GM19455 (cell line): ENCODE data around the gene RNF166.
A peak's percentile ranks its signal among the peaks of the same experiment; 100 is the strongest.

Source experiments
- ATAC-seq: cut with Tn5 transposase; IDR thresholded peaks from one replicate; pipeline ENCODE4 v1.9.1; 2021; ENCODE audit not compliant: unreplicated experiment

The RNF166 gene

DNA sequence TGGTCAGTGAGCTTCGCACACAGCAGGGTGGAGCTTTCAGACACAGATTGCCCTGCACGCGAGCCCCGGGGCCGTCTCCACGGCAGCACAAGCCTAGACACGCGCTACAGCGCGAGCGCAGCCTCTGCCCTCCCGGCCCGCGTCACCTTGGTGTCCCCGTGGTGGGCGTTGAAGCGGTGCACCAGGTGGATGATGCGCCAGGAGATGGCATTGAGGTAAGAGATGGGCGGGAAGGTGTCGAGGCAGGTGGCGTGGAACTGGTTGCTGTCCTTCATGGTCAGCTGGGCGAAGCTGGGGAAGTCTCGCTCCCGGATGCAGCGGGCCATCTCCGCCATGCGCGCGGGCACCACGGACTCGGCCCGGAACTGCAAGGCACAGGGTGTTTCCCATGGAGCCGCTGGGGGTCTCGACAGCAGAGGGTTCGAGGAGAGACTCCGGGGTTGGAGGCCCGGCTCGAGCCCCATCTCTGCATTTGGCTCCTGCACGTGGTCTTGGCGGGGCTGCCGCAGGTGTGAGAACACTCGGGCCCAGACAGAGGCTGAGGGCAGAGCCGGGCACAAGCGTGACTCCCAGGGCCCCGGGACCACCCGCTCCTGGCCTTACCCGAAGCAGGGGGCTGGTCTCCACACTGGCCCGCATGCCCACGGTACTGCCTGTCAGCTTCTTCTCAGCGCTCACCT is 51.0 kb downstream of the RNF166 start:
- no peak for ATAC-seq

DNA sequence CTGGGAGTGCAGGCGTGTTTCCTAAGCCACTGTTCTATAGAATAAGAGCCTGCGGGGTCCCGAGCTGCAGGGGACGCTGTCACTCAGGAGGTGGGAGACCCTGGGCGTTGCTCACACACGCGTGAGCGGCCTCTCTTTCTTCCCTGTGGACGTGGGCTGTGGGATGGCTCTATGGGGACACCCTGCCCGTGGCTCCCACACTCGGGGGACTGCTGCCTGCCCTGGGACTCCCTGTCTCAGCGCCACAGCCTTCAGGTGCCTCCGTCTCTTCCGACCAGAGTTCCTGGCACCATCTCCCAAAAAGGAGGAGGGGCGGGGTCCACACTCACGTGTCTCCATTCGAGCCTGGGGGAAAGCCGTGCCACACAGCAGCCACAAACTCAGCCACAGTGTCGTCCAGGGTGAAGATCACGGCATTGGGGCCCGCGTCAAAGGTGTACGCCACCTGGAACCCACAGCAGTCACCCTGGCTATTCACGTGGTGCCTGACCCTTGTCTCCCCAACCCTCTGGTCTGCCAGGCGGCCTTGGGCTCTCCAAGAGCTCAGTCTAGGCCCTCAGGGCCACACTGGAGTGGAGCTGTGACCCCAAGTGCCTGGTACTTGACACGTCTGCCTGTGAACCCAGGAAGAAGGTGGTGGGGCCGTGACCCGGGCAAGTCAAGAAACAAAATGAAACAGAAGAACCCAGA is 51.7 kb downstream of the RNF166 start:
- no peak for ATAC-seq

DNA sequence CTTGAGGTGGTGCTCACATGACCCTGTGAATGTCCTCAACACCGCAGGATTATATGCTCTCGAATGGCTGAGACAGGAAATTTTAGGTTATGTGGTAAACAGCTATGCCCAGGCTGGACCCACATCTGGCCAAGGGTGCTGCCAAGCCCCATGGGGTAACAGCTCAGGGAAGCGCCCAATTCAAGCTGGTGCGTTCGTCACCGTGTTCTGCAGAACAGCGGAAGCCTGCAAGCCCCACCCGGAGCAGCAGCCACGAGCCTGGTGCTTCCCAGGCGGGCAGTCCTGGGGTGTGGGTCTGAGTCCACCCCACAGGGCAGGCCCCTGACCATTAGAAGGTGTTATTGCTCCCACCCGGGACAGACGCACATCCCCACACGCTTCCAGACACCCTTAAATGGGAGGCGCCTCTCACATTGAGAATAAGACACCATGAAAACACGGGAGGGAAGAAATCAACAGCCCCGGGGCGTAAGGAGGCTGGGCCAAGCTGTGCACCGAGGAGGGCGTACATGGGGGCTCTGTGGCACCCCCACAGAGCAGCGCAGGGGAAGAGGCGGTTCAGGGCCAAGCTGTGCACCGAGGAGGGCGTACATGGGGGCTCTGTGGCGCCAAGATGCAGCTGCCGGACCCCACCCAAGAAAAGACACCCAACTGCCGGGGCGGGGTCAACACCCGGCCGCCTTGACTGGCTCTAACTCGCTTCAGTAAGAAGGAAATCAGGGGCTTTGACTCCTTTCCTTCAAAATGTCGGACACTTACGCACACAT is 52.4 kb downstream of the RNF166 start:
- ATAC-seq, result no peak

DNA sequence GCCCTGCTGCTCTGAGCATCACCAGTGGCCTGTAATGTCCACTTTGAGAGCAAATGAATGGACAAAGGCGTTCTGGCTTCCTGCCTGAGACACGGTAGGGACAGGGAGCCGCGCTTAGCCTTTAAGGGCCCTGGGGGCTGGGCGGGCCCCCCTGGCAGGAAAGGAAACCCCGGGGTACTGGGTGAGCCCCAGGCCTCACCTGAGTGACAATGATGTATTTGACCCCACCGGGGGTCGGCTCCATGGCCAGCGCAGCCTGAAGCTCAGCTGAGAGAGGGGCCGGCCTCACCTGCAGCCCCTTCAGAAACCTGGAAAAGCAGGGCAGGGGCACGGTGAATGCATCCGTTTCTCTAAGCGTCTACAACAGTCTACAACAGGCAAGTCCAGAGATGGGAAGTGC is 53.1 kb downstream of the RNF166 start:
- ATAC-seq, result no peak

DNA sequence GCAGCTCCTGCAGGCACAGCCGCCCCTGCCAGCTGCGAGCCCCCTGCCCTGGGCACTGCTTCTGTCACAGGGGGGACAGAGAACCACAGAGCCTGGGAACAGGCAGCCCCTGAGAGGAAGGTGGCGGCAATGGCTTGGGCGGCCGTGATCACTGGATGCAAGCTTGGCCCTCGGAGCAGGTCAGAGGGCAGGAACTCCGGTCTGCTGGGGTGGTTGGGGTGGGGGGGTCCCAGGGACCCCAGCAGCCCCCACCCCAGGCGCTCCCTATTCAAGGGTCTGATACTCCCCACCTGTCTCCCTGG is 53.5 kb downstream of the RNF166 start:
- no peak for ATAC-seq

DNA sequence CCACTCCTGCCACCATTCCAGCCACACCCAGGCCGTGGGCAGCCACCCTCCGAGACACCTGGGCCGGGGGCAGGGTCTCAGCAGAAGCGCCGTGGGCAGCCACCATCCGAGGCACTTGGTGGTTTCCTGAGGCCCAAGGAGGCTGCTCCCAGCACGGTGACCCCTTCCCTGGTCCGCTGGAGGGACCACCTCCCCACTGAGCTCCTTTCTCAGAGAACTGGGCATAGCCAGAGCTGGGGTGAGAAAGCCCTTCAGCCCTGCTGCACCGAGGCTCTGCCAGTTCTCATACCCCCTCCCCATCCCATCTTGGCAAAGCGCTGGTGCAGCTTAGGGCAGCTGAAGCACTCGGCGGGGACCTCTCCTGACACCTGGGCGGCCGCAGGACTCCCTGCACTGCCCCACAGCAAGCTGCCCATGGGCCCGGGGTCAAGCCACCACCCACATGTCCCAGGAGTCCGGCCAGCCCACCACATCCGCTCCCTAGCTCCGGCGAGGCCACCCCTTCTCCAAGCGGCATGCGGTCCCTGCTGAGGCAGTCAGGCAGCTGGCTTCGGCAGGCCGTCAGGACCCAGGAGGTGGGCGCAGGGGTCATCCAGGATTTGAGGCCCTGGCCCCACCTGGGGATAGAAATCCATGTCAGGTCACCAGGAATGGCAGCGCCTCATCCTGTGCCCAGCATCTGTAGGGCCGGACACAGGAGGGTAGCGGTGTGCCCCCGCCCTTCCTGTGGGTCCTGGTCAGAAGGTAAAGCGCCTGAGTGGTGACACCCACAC is 54.0 kb downstream of the RNF166 start:
- no peak for ATAC-seq

DNA sequence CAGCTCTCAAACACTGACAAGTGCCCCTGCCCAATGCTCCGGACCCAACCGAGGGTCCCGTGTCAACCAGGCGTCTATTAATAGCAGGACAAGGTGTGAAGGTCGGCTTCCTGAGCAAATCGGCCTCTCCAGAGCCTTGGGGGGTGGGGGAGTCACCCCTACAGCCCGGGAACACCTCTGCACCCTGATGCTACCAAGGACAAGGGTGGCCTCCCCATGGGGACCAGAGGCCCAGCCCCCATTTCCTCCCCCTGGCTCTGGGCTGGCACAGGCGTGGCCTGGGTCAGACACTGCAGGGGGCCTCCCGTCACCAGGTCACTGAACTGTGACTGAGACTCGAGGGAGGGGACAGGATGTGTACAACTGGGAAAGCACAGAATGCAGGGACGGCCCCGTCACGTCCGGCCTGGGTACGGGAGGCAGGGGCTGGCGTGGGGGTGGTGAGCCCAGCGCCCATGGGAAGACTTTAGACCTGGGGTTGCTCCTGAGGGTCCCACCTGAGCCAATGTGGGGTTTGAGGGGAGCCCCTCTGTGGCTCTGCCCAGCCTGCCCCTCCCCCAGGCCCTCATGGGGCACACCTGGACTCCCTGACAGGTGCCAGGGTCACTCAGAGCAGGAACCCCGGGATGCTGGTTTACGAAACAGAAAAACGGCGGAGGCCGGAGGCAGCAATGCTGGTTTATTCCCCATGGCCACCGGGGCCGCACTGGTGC is 54.8 kb downstream of the RNF166 start:
- ATAC-seq, result peak; percentile 73

DNA sequence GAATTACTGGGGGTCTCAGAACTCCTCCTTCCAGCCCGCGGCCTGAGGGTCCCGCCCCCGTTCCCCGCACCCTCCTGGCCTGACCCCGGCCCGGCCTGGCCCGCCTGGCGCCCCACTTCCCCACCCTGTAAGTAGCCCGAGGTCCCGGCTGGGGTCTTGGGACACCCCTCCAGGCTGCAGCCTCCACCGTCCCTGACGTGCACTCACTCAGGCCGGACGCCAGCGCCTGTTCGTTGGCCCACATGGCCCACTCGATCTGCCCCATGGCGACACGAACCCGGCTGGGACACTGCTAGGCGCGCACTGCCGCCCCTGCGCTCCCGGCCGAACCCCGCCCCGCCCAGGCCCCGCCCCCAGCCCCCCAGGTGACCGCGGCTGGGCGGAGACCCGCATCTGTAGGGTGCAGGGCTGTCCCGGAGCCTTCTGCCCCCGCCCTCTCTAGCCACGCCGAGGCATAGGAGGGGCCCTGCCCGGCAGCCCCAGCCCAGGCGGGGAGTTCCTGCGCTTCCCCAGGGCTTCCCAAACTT is 55.4 kb downstream of the RNF166 start, which contains the start of gene CYBA:
Gene CYBA, minus strand, starts transcription at position 305 of the 527 bp plus-strand sequence. Its CDS starts 40 bp downstream, at position 265.
- peak; percentile 77 for ATAC-seq

DNA sequence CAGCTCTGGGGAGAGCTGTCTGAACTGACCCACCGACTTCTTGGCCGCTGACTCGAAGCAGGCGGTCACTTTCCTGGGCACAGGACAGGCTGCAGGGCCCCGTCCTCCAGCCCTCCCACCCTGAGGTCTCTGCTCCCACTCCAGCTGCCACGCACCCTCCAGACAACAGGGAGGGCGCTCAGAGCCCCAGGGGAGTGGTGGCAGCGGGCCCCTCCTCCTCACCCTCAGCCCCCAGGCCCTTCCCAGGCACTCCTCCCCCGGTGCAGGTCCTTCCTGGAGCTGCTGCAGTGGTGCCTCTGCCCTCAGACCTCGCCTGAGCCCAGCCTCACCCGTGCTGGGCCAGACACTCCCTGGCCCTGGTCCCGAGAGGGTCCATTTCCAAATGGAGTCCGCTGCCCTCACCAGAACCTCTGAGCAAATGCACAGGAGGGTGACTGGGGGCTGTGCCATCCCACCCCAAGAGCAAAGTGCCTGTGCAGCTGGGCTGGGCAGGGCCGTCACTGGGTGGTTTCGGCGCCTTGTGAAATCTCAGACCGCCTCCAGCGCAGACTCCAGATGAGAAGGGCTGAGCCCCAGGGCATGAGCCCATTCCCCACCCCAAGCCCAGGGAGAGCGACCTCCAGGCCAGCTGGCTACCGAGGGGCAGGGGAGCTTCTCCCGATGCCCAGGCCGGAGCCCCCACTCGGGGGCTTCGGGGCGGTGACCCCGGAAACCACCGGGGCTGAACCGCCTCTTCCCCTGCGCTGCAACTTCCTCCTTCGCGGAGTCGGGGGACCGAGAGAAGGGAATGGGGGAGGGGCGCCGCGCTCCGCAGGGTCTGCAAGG is 56.1 kb downstream of the RNF166 start:
- ATAC-seq, result peak; percentile 23

DNA sequence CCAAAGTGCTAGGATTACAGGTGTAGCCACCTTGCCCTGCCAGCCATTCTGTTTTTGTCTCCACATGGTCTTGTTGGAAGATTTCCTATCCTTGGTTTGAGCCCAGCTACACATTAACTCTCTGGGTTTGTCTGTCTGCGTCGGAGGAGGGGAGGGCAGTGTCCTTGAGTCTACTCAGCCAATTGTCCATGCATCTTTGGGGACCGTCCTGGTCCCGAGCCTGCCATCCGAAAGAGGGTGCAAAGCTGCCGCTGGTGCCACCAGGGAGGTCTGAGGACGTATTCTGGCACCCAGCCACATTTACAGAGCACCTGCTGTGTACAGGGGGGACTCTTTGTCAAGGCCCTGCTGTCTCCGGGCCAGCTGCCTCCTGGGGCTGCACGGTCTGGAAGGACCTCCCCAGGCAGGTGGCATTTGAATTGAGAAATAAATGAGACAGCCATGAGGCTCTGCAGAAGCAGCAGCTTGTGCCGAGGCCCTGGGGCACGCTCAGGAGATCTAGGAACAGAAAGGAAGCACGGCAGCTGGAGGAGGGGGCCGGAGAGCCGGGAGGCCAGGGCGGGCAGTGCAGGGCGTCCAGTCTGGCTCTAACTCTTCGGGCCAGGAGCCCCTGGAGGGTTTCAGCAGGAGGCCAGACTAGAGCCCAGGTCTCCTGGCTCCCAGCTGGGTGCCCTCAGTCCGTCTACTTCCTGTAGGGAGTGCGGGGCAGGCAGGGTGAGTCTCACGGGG is 56.8 kb downstream of the RNF166 start:
- no peak for ATAC-seq

DNA sequence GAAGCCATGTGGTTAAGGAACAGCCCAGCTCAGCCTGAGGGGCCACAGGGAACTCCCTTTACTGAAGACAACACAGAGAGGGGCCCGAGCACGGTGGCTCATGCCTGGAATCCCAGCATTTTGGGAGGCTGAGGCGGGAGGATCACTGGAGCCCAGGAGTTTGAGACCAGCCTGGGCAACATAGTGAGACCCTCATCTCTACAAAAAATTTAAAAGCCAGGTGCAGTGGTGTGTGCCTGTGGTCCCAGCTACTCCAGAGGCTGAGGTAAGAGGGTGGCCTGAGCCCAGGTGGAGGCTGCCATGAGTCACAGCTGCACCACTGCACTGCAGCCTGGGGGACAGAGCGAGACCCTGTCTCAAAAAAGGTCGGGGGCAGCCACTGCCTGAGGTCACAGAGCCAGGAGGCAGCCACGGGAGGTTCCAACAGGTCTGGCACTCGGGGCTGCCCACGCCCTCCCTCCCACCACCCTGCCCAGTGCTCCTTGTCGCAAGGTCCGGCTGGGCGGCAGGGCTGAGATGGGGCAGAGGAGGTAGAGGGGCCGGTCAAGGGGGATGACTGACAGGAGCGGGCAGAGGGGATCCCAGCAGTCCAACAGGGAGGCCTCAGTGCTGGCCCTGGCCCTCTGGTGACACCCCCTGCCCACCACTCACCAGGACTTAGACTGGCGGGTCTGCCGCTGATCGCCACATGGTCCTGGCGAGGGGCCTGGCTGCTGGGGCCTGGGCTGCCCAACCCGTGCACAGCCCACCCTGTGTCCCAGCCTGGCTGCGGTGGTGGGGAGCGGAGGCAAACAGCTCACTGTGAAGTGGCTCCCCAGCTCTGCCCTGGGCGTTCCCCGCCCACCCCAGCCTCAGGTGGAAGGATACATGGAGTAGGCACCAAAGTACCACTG is 58.8 kb downstream of the RNF166 start:
- no peak for ATAC-seq
